Breast epithelium (tissue), 3 donors: ENCODE measurements around the gene PPM1F.

Experiments
- CTCF ChIP-seq, 3 donors: fragments of 450-650 bp; IDR thresholded peaks; one replicate each; pipeline ENCODE4 v1.5.1; 2016 to 2017; ENCODE audit warnings: antibody characterized with exemption in 3 of 3, mild to moderate bottlenecking in 3 of 3, moderate library complexity in 3 of 3
- POLR2A ChIP-seq: fragments of 450-650 bp; IDR thresholded peaks from one replicate; pipeline ENCODE4 v1.6.1; 2016; ENCODE audit warnings: antibody characterized with exemption, mild to moderate bottlenecking, moderate library complexity
- POLR2AphosphoS5 ChIP-seq, 3 donors: sonication (generic); formaldehyde crosslinking; IDR thresholded peaks; one replicate each; pipeline ENCODE4 v1.6.1; 2017; ENCODE audit warnings: antibody characterized with exemption in 3 of 3

GRCh38 chr22:21964234-21964633, 11.6 kb upstream of the PPM1F start:
- TF ChIP-seq CTCF (IDR thresholded peaks at IDR 0.05) (no peak), POLR2A (no peak), POLR2AphosphoS5 (IDR thresholded peaks at IDR 0.05) (no peak)
